IMR-90 (cell line): ENCODE measurements around the gene GUCY2F. TPM values are rescaled to one million over a fixed set of nuclear protein-coding genes. Genes with fewer than 3 reads are reported as not detected.

ENCODE experiments used
- ATAC-seq: fragments of 200-7000 bp; cut with Tn5 transposase; 2 replicates; pipeline ENCODE4 v1.9.1; 2020; ENCODE audit warnings: low read depth, mild to moderate bottlenecking, moderate library complexity
- BruUV-seq: library from RNA; stranded (reverse); fragments of 400-500 nt; replicated peaks from 2 replicates; lab custom pipeline; 2021; lab: Mats Ljungman, UMichigan
- CTCF ChIA-PET: fragments of 300-600 bp; formaldehyde crosslinking; extraction: SDS; loops from one replicate; lab custom pipeline; 2021; ENCODE audit warnings: antibody characterized with exemption; lab: Yijun Ruan, JAX
- POLR2A ChIA-PET: fragments of 300-600 bp; sonication (Branson Sonifier 250); formaldehyde crosslinking; loops from one replicate; lab custom pipeline; 2022; ENCODE audit warnings: antibody characterized with exemption; ENCODE audit not compliant: unreplicated experiment; lab: Charles Lee
- DNase-seq: peaks from one replicate; pipeline ENCODE4 v3.0.0; 2013
- H2AFZ ChIP-seq: replicated peaks from 2 replicates; pipeline ENCODE3; 2013; ENCODE audit warnings: low read length, mild to moderate bottlenecking; ENCODE audit not compliant: poor library complexity
- H2AK5ac ChIP-seq: 2 replicates; pipeline ENCODE4 v1.6.1; 2013; ENCODE audit warnings: low read depth, low read length, inconsistent platforms
- H2AK9ac ChIP-seq: replicated peaks from 2 replicates; pipeline ENCODE3; 2013; ENCODE audit warnings: mild to moderate bottlenecking, low read depth, low read length, moderate library complexity; ENCODE audit not compliant: poor library complexity
- H2BK120ac ChIP-seq: 2 replicates; pipeline ENCODE4 v1.6.1; 2013; ENCODE audit warnings: low read depth, low read length, inconsistent platforms
- H2BK15ac ChIP-seq: 3 replicates; pipeline ENCODE4 v1.6.1; 2013; ENCODE audit warnings: low read depth, low read length, inconsistent platforms
- H2BK20ac ChIP-seq: 2 replicates; pipeline ENCODE4 v1.6.1; 2013; ENCODE audit warnings: low read depth, mild to moderate bottlenecking, inconsistent platforms, low read length, moderate library complexity
- H2BK5ac ChIP-seq: 2 replicates; pipeline ENCODE4 v1.6.1; 2013; ENCODE audit warnings: mild to moderate bottlenecking, low read depth, low read length, inconsistent platforms; ENCODE audit not compliant: poor library complexity, severe bottlenecking
- H3K14ac ChIP-seq: replicated peaks from 2 replicates; pipeline ENCODE4 v1.6.1; 2013; ENCODE audit warnings: low read depth, low read length, inconsistent platforms
- H3K18ac ChIP-seq: 2 replicates; pipeline ENCODE4 v1.6.1; 2013; ENCODE audit warnings: low read depth, low read length, control low read depth
- H3K23ac ChIP-seq: 2 replicates; pipeline ENCODE4 v1.6.1; 2013; ENCODE audit warnings: low read depth, low read length, inconsistent platforms
- H3K27ac ChIP-seq: 2 replicates; pipeline ENCODE4 v1.5.1; 2013; ENCODE audit warnings: mild to moderate bottlenecking, control low read depth, low read length; ENCODE audit not compliant: insufficient read depth
- H3K27me3 ChIP-seq: 2 replicates; pipeline ENCODE4 v1.6.1; 2013; ENCODE audit warnings: low read length; ENCODE audit not compliant: control insufficient read depth, insufficient read depth
- H3K36me3 ChIP-seq: 2 replicates; pipeline ENCODE4 v1.6.1; 2013; ENCODE audit warnings: low read length, mixed read lengths; ENCODE audit not compliant: control insufficient read depth, insufficient read depth
- H3K4ac ChIP-seq: 2 replicates; pipeline ENCODE4 v1.6.1; 2013; ENCODE audit warnings: low read depth, low read length, inconsistent platforms
- H3K4me1 ChIP-seq: 2 replicates; pipeline ENCODE4 v1.6.1; 2013; ENCODE audit warnings: low read length, mixed read lengths; ENCODE audit not compliant: control insufficient read depth, insufficient read depth
- H3K4me2 ChIP-seq: 2 replicates; pipeline ENCODE4 v1.6.1; 2013; ENCODE audit warnings: low read depth, mild to moderate bottlenecking, control low read depth, low read length, moderate library complexity
- H3K4me3 ChIP-seq: 2 replicates; pipeline ENCODE4 v1.5.1; 2013; ENCODE audit warnings: low read depth, mild to moderate bottlenecking, control low read depth, low read length, moderate library complexity; ENCODE audit not compliant: insufficient read depth
- H3K56ac ChIP-seq: 2 replicates; pipeline ENCODE4 v1.6.1; 2013; ENCODE audit warnings: low read length, inconsistent platforms; ENCODE audit not compliant: insufficient read depth; ENCODE audit errors: extremely low read depth
- H3K79me1 ChIP-seq, 2 experiments: 2 replicates each; pipeline ENCODE4 v1.6.1; 2013; ENCODE audit warnings: low read length in 2 of 2, inconsistent platforms in 1 of 2, low read depth in 1 of 2
- H3K9ac ChIP-seq: 2 replicates; pipeline ENCODE4 v1.6.1; 2013; ENCODE audit warnings: low read depth, low read length, control low read depth
- H3K9me1 ChIP-seq: 2 replicates; pipeline ENCODE4 v1.6.1; 2013; ENCODE audit warnings: low read length, inconsistent platforms; ENCODE audit not compliant: insufficient read depth
- H3K9me3 ChIP-seq: 2 replicates; pipeline ENCODE4 v1.6.1; 2013; ENCODE audit warnings: low read length; ENCODE audit not compliant: control insufficient read depth, insufficient read depth
- H4K20me1 ChIP-seq: 2 replicates; pipeline ENCODE4 v1.6.1; 2013; ENCODE audit warnings: low read length, inconsistent platforms; ENCODE audit not compliant: insufficient read depth
- H4K5ac ChIP-seq: 2 replicates; pipeline ENCODE4 v1.6.1; 2013; ENCODE audit warnings: mild to moderate bottlenecking, low read depth, low read length, control low read depth
- H4K8ac ChIP-seq, 2 experiments: 2 replicates each; pipeline ENCODE4 v1.6.1; 2013; ENCODE audit warnings: low read depth in 2 of 2, low read length in 2 of 2, control low read depth in 1 of 2, inconsistent platforms in 1 of 2
- H4K91ac ChIP-seq: 2 replicates; pipeline ENCODE4 v1.6.1; 2013; ENCODE audit warnings: low read depth, low read length, inconsistent platforms; ENCODE audit not compliant: insufficient read depth
- CEBPB ChIP-seq: IDR thresholded peaks from 2 replicates; pipeline ENCODE4 v1.6.1; 2012; ENCODE audit warnings: low read depth, low read length, improper control_type of control experiment
- CHD1 ChIP-seq: IDR thresholded peaks from 2 replicates; pipeline ENCODE4 v1.6.1; 2012; ENCODE audit warnings: low read depth, low read length, improper control_type of control experiment
- MAFK ChIP-seq: IDR thresholded peaks from 2 replicates; pipeline ENCODE4 v1.6.1; 2012; ENCODE audit warnings: low read depth, low read length, improper control_type of control experiment
- MAZ ChIP-seq: IDR thresholded peaks from 2 replicates; pipeline ENCODE4 v1.6.1; 2012; ENCODE audit warnings: low read depth, mild to moderate bottlenecking, low read length, improper control_type of control experiment, moderate library complexity, borderline replicate concordance
- POLR2A ChIP-seq: IDR thresholded peaks from 2 replicates; pipeline ENCODE4 v1.6.1; 2012; ENCODE audit warnings: mild to moderate bottlenecking, low read depth, low read length
- RAD21 ChIP-seq: IDR thresholded peaks from 2 replicates; pipeline ENCODE4 v1.6.1; 2012; ENCODE audit warnings: low read length, improper control_type of control experiment
- RFX5 ChIP-seq: IDR thresholded peaks from 2 replicates; pipeline ENCODE4 v1.8.0; 2012; ENCODE audit warnings: low read depth, mild to moderate bottlenecking, low read length, moderate library complexity
- WGBS, 2 experiments: methylation state at CpG; one replicate each; pipeline versions ENCODE4 v1.1.5 to v1.1.7; 2013; ENCODE audit warnings: missing lambda C conversion rate in 2 of 2; ENCODE audit not compliant: insufficient read length in 1 of 2; ENCODE audit errors: extremely low coverage in 2 of 2; 5-methylcytosine and 5-hydroxymethylcytosine counted together
- dilution Hi-C: fragments of 300-500 bp; cut with HindIII; formaldehyde crosslinking; loops from one replicate; pipeline ENCODE4 v1.14.3; 2018; ENCODE audit warnings: low sequenced_read_pairs; ENCODE audit not compliant: unreplicated experiment
- in situ Hi-C: fragments of 300-500 bp; cut with MboI; formaldehyde crosslinking; loops from 3 replicates; pipeline ENCODE4 v1.14.3; 2019; ENCODE audit warnings: low sequenced_read_pairs, inconsistent platforms, mixed read lengths
- intact Hi-C: fragments of 100-400 bp; cut with micrococcal nuclease; formaldehyde crosslinking; loops from 2 replicates; pipeline ENCODE4 v1.10.0; 2022
- polyA plus RNA-seq, 3 experiments: library from polyadenylated mRNA; depleted of rRNA; stranded (reverse); fragments of >200 nt; gene quantifications; 2 replicates each; pipeline ENCODE4 v1.2.3, GENCODE V29; 2012; ENCODE audit warnings: low replicate concordance in 1 of 3
- total RNA-seq: library from RNA; depleted of rRNA; stranded (reverse); fragments of >200 nt; gene quantifications from 2 replicates; pipeline ENCODE4 v1.2.3, GENCODE V29; 2012
- TF ChIP-seq, protein P1 (sequence below): conservative IDR thresholded peaks from 2 replicates; pipeline ENCODE4 v1.5.1; 2012; ENCODE audit warnings: mild to moderate bottlenecking, low read depth, low read length, improper control_type of control experiment
- TF ChIP-seq, protein P2 (sequence below): fragments of 150-350 bp; IDR thresholded peaks from 2 replicates; pipeline ENCODE4 v1.6.1; 2016; ENCODE audit warnings: low read depth, mild to moderate bottlenecking, low read length, moderate library complexity, borderline replicate concordance

The GUCY2F gene
- total and polyA plus RNA-seq, 2 of the 4 experiments (the other 2 are of a cell fraction): not detected

DNA sequence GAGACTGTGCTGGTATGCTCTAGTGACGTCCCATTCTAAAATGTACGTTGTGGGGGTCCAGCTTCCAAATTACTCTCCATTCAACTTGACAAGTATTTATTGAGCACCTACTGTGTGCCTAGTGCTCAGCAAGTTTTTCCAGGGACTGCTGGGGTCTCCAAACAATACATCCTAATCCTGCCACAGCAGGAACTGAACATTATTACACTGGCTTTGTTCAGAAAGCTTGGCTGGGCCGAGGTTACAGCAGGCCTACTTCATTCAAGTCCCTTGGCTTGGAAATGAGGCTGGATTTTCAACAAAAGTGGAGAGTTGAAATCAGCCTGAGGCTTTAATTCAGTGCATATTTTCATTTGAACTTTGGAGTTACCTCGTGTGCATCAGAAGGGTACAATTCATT lies 78.0 kb downstream of the GUCY2F start:
- H3K79me1 ChIP-seq: no peaks in the 10 kb centered on the region
- H2BK120ac ChIP-seq: no peak overlapping the region
- H2AK9ac ChIP-seq: no peak overlapping the region
- H3K27me3 ChIP-seq: peaks cover 6% of the 10 kb centered on the region
- ChIA-PET CTCF (no interaction called here), POLR2A (no interaction called here)
- no peak overlapping the region for H4K8ac ChIP-seq
- no peak overlapping the region for H3K18ac ChIP-seq
- no peak overlapping the region for H3K4me2 ChIP-seq
- no TSS peak for BruUV-seq
- H3K27ac ChIP-seq: no peak overlapping the region
- H4K91ac ChIP-seq: no peak overlapping the region
- no peak overlapping the region for H3K4ac ChIP-seq
- H2AFZ ChIP-seq: no peak overlapping the region
- no peak overlapping the region for H4K5ac ChIP-seq
- H3K9ac ChIP-seq: no peak overlapping the region
- H3K14ac ChIP-seq: no peak overlapping the region
- dilution Hi-C loops (no loop called here), intact Hi-C loops (no loop called here), in situ Hi-C loops (no loop called here)
- no peak overlapping the region for H3K56ac ChIP-seq
- WGBS, 2 experiments: 81% methylated on average over 2 of the region's 4 CpGs; no CpG with 5 or more reads in 1 of the 2 experiments
- no peaks in the 10 kb centered on the region for H3K36me3 ChIP-seq
- H3K4me1 ChIP-seq: no peaks in the 10 kb centered on the region
- H3K9me1 ChIP-seq: no peaks in the 10 kb centered on the region
- DNase-seq: no peak
- no peak for ATAC-seq
- H3K4me3 ChIP-seq: no peak overlapping the region
- no peak overlapping the region for H3K23ac ChIP-seq
- no peak overlapping the region for H2BK5ac ChIP-seq
- H4K20me1 ChIP-seq: no peaks in the 10 kb centered on the region
- H2AK5ac ChIP-seq: no peak overlapping the region
- H2BK15ac ChIP-seq: no peak overlapping the region
- H2BK20ac ChIP-seq: no peak overlapping the region
- no peak for TF ChIP-seq MAZ
- no peak for TF ChIP-seq CEBPB
- TF ChIP-seq, protein P1, sequence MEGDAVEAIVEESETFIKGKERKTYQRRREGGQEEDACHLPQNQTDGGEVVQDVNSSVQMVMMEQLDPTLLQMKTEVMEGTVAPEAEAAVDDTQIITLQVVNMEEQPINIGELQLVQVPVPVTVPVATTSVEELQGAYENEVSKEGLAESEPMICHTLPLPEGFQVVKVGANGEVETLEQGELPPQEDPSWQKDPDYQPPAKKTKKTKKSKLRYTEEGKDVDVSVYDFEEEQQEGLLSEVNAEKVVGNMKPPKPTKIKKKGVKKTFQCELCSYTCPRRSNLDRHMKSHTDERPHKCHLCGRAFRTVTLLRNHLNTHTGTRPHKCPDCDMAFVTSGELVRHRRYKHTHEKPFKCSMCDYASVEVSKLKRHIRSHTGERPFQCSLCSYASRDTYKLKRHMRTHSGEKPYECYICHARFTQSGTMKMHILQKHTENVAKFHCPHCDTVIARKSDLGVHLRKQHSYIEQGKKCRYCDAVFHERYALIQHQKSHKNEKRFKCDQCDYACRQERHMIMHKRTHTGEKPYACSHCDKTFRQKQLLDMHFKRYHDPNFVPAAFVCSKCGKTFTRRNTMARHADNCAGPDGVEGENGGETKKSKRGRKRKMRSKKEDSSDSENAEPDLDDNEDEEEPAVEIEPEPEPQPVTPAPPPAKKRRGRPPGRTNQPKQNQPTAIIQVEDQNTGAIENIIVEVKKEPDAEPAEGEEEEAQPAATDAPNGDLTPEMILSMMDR: no peak
- TF ChIP-seq MAFK: no peak
- no peak for TF ChIP-seq RFX5
- no peak for TF ChIP-seq RAD21
- TF ChIP-seq, protein P2, sequence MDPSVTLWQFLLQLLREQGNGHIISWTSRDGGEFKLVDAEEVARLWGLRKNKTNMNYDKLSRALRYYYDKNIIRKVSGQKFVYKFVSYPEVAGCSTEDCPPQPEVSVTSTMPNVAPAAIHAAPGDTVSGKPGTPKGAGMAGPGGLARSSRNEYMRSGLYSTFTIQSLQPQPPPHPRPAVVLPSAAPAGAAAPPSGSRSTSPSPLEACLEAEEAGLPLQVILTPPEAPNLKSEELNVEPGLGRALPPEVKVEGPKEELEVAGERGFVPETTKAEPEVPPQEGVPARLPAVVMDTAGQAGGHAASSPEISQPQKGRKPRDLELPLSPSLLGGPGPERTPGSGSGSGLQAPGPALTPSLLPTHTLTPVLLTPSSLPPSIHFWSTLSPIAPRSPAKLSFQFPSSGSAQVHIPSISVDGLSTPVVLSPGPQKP: no peak
- TF ChIP-seq CHD1: no peak
- TF ChIP-seq POLR2A: no peak
- no peaks in the 10 kb centered on the region for H3K9me3 ChIP-seq
